ENCODE data around the gene CFAP70. TPM values are rescaled to one million over a fixed set of nuclear protein-coding genes. Genes with fewer than 3 reads are reported as not detected.
"Not testable (repeated sequence)": the region's sequence is repeated elsewhere in the genome, so short reads cannot be mapped to it uniquely, and the experiment has no call there.

Gene CFAP70
- total RNA-seq, 2 experiments from 2014 or later, result 2.0 to 2.2 TPM

DNA sequence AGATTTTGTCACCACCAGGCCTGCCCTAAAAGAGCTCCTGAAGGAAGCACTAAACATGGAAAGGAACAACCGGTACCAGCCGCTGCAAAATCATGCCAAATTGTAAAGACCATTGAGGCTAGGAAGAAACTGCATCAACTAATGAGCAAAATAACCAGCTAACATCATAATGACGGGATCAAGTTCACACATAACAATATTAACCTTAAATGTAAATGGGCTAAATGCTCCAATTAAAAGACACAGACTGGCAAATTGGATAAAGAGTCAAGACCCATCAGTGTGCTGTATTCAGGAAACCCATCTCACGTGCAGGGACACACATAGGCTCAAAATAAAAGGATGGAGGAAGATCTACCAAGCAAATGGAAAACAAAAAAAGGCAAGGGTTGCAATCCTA is 33.4 kb downstream of the CFAP70 start:
- H3K9me3 Mint-ChIP-seq; H3K36me3 Mint-ChIP-seq; DNase-seq; POLR2A ChIA-PET; H3K27me3 Mint-ChIP-seq; ATAC-seq (ENCODE audit: low read depth); H3K27ac Mint-ChIP-seq; H3K4me3 Mint-ChIP-seq; H3K4me1 Mint-ChIP-seq: not testable (repeated sequence)

DNA sequence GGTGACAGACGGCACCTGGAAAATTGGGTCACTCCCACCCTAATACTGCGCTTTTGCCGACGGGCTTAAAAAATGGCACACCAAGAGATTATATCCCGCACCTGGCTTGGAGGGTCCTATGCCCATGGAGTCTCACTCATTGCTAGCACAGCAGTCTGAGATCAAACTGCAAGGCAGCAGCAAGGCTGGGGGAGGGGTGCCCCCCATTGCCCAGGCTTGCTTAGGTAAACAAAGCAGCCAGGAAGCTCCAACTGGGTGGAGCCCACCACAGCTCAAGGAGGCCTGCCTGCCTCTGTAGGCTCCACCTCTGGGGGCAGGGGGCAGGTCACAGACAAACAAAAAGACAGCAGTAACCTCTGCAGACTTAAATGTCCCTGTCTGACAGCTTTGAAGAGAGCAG is 35.1 kb downstream of the CFAP70 start:
- H3K36me3 Mint-ChIP-seq; H3K27me3 Mint-ChIP-seq; H3K4me1 Mint-ChIP-seq; ATAC-seq (ENCODE audit: low read depth); DNase-seq; H3K27ac Mint-ChIP-seq; H3K4me3 Mint-ChIP-seq; H3K9me3 Mint-ChIP-seq; POLR2A ChIA-PET: not testable (repeated sequence)

DNA sequence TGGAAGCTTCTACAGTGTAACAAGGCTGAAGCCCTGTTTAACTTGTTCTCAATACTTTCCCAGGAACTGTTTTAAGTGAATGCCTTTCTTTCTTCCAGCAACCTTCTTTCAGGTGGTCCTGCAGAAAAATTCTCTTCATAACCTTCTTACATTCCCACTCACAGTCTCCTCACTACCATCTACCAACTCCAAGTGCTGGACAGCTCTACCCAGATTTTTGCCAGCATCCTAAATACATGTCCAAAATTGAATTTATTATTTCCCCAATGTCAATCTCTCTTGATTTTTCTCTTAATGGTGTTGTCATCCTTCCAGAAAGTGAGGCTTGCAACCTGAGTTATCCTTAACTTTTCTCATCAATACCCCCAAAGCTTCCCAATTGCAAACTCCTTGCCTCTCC is 48.2 kb downstream of the CFAP70 start:
- ATAC-seq (ENCODE audit: low read depth), result no peak
- Mint-ChIP-seq H3K9me3 (peaks cover 11% of the 10 kb centered on the region), H3K4me3 (no peak overlapping the region), H3K27ac (no peak overlapping the region), H3K4me1 (no peaks in the 10 kb centered on the region), H3K27me3 (no peaks in the 10 kb centered on the region), H3K36me3 (peaks cover 6% of the 10 kb centered on the region)
- DNase-seq, result no peak
- POLR2A ChIA-PET, result no interaction called here

DNA sequence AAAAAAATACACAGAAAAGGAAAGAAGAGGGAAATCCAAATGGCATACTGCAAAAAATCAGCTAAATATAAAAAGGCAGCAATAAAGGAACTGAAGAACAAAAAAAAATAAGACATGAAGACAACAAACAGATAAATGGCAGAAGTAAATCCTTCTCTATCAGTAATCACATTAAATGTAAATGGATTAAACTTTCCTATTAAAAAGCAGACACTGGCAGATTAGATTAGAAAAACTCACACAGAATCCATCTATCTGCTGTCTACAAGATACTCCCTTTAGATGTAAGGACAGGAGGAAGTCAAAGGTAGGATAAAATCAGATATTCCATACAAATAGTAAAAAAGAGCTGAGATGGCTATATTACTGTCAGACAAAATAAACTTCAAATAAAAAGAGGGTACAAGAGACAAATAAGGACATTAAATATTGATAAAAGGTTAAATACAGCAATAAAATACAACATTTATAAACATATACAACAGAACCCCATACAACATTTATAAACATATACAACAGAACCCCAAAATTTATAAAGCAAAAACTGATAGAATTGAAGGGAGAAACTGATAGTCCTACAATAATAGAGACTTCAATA is 51.4 kb downstream of the CFAP70 start:
- Mint-ChIP-seq H3K9me3 (peaks cover 16% of the 10 kb centered on the region), H3K27ac (no peak overlapping the region), H3K4me1 (no peaks in the 10 kb centered on the region), H3K27me3 (no peaks in the 10 kb centered on the region), H3K36me3 (peaks cover 6% of the 10 kb centered on the region), H3K4me3 (no peak overlapping the region)
- DNase-seq (no peak), ATAC-seq (ENCODE audit: low read depth) (no peak)
- POLR2A ChIA-PET, result no interaction called here

DNA sequence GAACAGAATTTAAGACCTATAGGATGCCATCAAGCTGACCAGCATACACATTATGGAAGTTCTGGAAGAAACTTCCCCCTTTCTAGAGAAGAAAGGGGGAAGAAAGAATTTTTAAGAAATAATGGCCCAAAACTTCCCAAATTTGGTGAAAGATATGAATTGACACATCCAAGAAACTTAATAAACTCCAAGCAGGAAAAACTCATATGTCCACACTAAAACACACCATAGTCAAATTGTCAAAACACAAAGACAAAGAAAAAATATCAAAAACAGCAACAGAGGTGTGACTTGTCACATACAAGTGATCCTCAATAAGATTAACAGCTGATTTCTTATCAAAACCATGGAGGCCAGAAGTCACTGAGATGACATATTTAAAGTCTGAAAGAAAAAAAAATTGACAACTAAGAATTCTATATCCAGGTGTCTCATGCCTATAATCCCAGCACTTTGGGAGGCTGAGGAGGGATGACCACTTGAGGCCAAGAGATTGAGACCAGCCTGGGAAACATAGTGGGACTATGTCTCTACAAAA is 52.4 kb downstream of the CFAP70 start:
- POLR2A ChIA-PET, result no interaction called here

DNA sequence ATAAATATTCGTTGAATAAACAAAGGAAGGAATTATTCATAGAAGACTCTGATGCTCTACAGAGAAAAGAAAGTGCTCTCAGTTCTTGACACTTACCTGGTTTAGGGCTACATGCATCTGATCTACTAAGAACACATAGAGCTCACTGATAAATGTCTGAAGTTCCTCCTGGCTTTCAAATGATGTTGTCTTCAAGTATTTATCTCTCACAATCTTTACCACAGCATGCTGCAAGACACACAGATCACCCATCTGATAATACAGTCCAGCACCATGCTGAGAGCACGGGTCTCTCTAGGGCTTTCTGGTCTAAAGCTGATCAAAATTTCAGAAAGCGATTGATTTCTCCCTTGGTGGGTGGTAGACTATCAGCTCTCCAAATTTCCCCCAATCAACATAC is 61.7 kb downstream of the CFAP70 start:
- H3K4me1 Mint-ChIP-seq, result no peaks in the 10 kb centered on the region
- POLR2A ChIA-PET, result no interaction called here
- H3K27me3 Mint-ChIP-seq, result peaks cover 12% of the 10 kb centered on the region
- no peak overlapping the region for H3K4me3 Mint-ChIP-seq
- no peaks in the 10 kb centered on the region for H3K36me3 Mint-ChIP-seq
- H3K27ac Mint-ChIP-seq, result no peak overlapping the region
- ATAC-seq (ENCODE audit: low read depth) (no peak), DNase-seq (no peak)
- H3K9me3 Mint-ChIP-seq, result no peaks in the 10 kb centered on the region

More for the DNA sequence above, 52.4 kb downstream of the CFAP70 start:
- peaks cover 6% of the 10 kb centered on the region for H3K36me3 Mint-ChIP-seq
- H3K27me3 Mint-ChIP-seq, result no peaks in the 10 kb centered on the region
- H3K27ac Mint-ChIP-seq, result no peak overlapping the region
- DNase-seq (no peak), ATAC-seq (ENCODE audit: low read depth) (no peak)
- H3K9me3 Mint-ChIP-seq, result peaks cover 16% of the 10 kb centered on the region
- no peaks in the 10 kb centered on the region for H3K4me1 Mint-ChIP-seq
- no peak overlapping the region for H3K4me3 Mint-ChIP-seq

DNA sequence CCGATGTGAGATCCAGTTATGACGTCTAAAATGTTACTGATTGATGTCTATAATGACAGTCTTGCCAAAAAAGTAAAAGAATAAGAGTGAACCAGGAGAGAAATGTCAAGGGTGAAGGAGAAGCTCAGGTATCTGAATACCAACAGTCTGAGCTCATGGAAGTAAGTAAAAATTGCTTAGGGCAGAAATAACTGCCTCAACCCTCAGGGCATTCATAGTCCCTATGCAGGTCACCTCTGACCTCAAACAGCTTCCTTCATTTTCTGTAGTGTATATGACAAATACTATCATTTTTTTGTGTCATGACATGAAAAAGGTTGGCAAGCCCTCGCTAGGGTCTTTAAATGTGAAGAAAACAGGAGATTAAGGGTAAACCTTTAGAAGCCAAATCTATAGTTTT is 65.2 kb downstream of the CFAP70 start:
- POLR2A ChIA-PET, result no interaction called here
- Mint-ChIP-seq H3K4me1 (no peaks in the 10 kb centered on the region), H3K27ac (no peak overlapping the region), H3K4me3 (no peak overlapping the region), H3K9me3 (peaks cover 1% of the 10 kb centered on the region), H3K27me3 (peaks cover 7% of the 10 kb centered on the region), H3K36me3 (peaks cover 1% of the 10 kb centered on the region)
- no peak for ATAC-seq (ENCODE audit: low read depth)
- DNase-seq, result no peak

DNA sequence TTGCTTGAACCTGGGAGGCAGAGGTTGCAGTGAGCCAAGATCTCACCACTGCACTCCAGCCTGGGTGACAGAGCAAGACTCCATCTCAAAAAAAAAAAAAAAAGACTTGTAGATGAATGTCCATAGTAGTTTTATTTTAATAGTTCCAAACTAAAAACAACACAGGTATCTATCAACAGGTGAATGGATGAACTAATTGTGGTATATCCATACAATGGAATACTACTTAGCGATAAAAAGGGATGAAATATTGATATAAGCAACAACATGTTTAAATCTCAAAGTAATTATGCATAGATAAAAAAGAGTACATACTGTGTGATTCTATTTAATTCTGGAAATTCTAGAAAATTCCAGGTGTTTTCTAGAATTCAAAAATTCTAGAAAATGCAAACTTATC is 68.7 kb downstream of the CFAP70 start:
- H3K27me3 Mint-ChIP-seq, result no peaks in the 10 kb centered on the region
- peaks cover 1% of the 10 kb centered on the region for H3K36me3 Mint-ChIP-seq
- DNase-seq (no peak), ATAC-seq (ENCODE audit: low read depth) (no peak)
- H3K4me1 Mint-ChIP-seq, result no peaks in the 10 kb centered on the region
- H3K4me3 Mint-ChIP-seq, result no peak overlapping the region
- POLR2A ChIA-PET, result no interaction called here
- peaks cover 1% of the 10 kb centered on the region for H3K9me3 Mint-ChIP-seq
- no peak overlapping the region for H3K27ac Mint-ChIP-seq

DNA sequence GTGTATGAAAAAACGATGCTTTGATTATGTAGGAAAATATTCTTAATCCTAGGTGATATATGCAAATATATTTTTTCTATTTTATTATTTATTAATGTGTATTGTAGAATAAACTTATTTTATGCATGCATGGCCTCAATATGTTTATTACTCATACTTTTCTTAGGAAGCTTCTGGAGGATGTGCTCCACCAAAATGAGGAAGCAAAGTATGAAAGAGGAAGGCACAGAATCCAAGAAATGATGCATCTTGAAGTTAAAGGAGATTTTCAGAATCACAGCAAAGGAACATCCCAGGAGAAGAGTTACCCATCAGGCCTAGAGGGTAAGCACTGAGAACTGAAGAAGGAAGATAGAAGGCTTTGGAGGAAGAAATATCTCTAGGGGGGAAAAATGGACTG is 71.2 kb downstream of the CFAP70 start:
- ATAC-seq (ENCODE audit: low read depth), result no peak
- peaks cover 1% of the 10 kb centered on the region for H3K36me3 Mint-ChIP-seq
- DNase-seq, result no peak
- POLR2A ChIA-PET, result no interaction called here
- peaks cover 2% of the 10 kb centered on the region for H3K27me3 Mint-ChIP-seq
- no peak overlapping the region for H3K4me3 Mint-ChIP-seq
- peaks cover 1% of the 10 kb centered on the region for H3K9me3 Mint-ChIP-seq
- no peaks in the 10 kb centered on the region for H3K4me1 Mint-ChIP-seq
- H3K27ac Mint-ChIP-seq, result no peak overlapping the region

DNA sequence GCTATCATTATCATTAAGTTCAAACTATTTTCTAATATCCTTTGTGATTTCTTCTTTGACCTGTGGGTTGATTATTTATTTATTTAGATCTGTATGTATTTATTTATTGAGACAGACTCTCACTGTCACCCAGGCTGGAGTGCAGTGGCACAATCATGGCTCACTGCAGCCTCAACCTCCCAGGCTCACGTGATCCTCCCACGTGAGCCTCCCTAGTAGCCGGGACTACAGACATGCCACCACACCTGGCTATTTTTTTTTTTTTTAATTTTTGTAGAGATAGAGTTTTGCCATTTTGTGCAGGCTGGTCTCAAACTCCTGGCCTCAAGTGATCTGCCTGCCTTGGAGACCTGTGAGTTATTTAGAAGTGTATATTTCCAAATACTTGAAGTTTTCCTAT is 77.6 kb downstream of the CFAP70 start:
- no peak for DNase-seq
- H3K27me3 Mint-ChIP-seq, result peaks cover 5% of the 10 kb centered on the region
- H3K36me3 Mint-ChIP-seq, result no peaks in the 10 kb centered on the region
- H3K4me3 Mint-ChIP-seq, result no peak overlapping the region
- H3K4me1 Mint-ChIP-seq, result no peaks in the 10 kb centered on the region
- POLR2A ChIA-PET, result no interaction called here
- no peaks in the 10 kb centered on the region for H3K9me3 Mint-ChIP-seq
- no peak overlapping the region for H3K27ac Mint-ChIP-seq
- no peak for ATAC-seq (ENCODE audit: low read depth)

DNA sequence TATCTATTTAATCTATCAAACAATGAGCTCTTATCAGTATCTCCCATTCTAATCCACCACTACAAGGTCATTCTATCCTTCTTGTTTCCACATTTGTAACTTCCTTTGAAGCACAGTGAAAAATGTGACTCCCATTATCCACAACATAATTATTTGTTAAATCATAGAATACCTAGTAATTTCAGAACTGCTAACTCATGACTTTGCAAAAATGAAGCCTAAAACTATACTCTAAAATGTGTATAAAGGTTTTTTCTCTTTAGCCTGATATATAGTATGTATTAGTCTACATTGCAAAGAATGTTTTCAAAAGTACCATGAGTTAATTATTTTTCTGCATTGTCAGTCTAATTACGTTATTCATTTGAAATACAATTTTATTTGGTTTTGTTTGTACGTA is 94.2 kb downstream of the CFAP70 start:
- Mint-ChIP-seq H3K27me3 (peaks cover 3% of the 10 kb centered on the region), H3K9me3 (no peaks in the 10 kb centered on the region), H3K4me1 (peaks cover 6% of the 10 kb centered on the region), H3K27ac (no peak overlapping the region), H3K4me3 (no peak overlapping the region), H3K36me3 (no peaks in the 10 kb centered on the region)
- DNase-seq (no peak), ATAC-seq (ENCODE audit: low read depth) (no peak)
- POLR2A ChIA-PET, result interaction anchor here (0.9 to 1.0 kb wide), 2 partner anchors 12 to 18 kb away, joined by 3 to 4 read pairs; no protein-coding TSS in a partner anchor

DNA sequence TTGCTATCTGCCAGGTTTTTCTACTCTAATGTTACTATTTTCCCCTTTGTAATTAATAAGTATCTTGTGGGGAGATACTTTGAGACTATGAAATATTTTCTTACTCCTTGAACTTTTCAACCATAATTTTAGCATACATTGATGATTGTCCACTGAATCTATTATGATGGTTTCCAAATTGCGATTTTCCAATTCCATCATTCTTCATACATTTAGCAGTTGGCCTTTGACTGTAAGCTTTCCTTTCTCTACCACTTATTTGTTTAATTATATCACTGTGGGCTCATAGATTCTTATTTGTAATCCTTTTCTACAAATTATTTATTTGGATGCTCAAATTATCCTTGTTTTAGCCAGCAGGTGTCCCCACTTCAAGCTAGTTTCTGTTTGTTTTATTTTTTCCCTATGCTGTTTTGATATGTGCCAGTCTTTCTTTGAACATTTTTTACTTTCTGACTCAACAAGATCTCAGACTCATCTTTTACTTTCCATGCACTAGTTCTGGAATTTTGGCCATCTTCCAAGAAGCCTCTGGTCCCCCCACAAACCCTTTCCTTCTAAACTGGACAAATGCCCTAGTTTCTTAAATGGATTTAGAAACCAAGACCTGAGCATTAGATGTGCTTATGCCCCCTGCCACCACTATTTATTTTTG is 94.8 kb downstream of the CFAP70 start:
- H3K27ac Mint-ChIP-seq, result no peak overlapping the region
- ATAC-seq (ENCODE audit: low read depth), result no peak

DNA sequence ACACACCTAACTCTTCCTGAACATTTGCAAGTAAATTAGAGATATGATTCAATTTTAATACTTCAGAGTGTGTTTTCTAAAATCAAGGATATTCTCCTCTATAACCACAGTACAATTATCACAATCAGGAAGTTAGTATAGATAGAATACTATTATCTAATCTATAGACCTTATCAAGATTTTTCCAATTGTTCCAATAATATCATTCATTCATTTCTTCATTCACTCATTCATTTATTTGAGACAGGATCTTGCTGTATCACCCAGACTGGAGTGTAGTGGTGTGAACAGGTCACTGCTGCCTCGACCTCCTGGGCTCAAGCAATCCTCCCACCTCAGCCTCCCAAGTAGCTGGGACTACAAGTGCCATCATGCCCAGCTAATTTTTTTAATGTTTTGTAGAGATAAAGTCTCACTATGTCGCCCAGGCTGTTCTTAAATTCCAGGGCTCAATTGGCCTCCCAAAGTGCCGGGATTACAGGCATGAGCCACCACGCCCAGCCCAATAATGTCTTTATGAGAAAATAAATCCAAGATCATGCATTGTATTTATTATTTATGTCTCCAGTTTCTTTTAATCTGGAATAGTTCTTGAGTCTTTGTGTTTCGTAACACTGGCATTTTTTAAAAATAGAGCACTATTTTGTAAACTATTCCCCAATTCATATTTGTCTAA is 95.6 kb downstream of the CFAP70 start:
- ATAC-seq (ENCODE audit: low read depth) (no peak), DNase-seq (no peak)
- Mint-ChIP-seq H3K4me1 (peaks cover 6% of the 10 kb centered on the region), H3K27ac (no peak overlapping the region), H3K9me3 (no peaks in the 10 kb centered on the region), H3K27me3 (peaks cover 3% of the 10 kb centered on the region), H3K4me3 (no peak overlapping the region), H3K36me3 (peaks cover 1% of the 10 kb centered on the region)
- POLR2A ChIA-PET, result interaction anchor here (1.0 to 1.1 kb wide), 2 partner anchors 16 to 17 kb away, joined by 3 to 4 read pairs; no protein-coding TSS in a partner anchor

More for the DNA sequence above, 94.8 kb downstream of the CFAP70 start:
- Mint-ChIP-seq H3K9me3 (no peaks in the 10 kb centered on the region), H3K4me3 (no peak overlapping the region), H3K36me3 (no peaks in the 10 kb centered on the region), H3K27me3 (peaks cover 3% of the 10 kb centered on the region), H3K4me1 (peaks cover 6% of the 10 kb centered on the region)
- DNase-seq, result no peak
- POLR2A ChIA-PET, result interaction anchor here (0.9 to 1.0 kb wide), 2 partner anchors 12 to 17 kb away, joined by 3 to 4 read pairs; no protein-coding TSS in a partner anchor
